Breast epithelium (tissue), 3 donors: ENCODE measurements around the gene HHATL.

ENCODE experiments used
- CTCF ChIP-seq, 3 donors: fragments of 450-650 bp; IDR thresholded peaks; one replicate each; pipeline ENCODE4 v1.5.1; 2016 to 2017; ENCODE audit warnings: antibody characterized with exemption in 3 of 3, mild to moderate bottlenecking in 3 of 3, moderate library complexity in 3 of 3
- POLR2A ChIP-seq: fragments of 450-650 bp; IDR thresholded peaks from one replicate; pipeline ENCODE4 v1.6.1; 2016; ENCODE audit warnings: antibody characterized with exemption, mild to moderate bottlenecking, moderate library complexity

DNA sequence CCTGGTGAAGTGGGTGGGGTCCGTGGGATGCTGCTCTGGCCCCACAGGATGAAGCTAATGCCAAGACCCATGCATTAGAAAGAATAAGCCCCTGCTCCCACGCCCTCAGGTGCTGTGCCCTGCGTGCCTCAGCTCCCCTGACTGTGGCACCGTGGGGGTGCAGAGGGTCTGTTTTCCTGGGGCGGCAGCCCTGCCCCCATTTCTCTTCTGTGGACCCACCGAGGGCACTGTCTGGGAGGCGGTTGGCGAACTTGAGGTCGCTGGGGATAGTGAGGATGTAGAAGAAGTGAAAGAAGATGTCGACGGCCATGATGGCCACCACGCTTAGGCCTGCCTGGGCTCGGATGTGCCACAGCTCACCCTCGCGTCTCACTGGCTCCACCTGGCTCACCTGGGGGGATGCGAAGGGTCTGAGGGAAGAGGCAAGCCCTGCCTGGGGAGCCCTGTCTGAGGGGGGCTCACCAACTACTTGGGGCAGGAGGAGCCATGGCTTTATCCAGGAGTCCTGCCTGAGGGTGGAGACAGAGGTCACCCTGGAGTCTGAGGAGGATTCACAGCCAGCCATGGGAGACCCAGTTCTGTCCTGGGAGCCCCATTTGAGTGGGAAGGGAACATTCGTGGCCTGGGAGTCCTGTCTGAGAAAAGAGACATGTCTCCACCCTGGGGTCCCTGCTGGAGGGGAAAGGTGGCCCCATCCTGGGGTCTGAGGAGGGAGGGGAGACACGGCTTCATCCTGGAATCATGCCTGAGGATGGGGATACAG, 5.1 kb downstream of the HHATL start:
- TF ChIP-seq POLR2A = no peak
- TF ChIP-seq CTCF (IDR thresholded peaks at IDR 0.05) = no peak
